NCI-H1105 treated with DMSO at 0.1 percent for 48 hours (cell line): ENCODE results near the gene IGSF9B.

Source experiments
- DNase-seq: peaks from one replicate; lab custom pipeline; 2025; lab: John Stamatoyannopoulos, UW

The IGSF9B gene

DNA sequence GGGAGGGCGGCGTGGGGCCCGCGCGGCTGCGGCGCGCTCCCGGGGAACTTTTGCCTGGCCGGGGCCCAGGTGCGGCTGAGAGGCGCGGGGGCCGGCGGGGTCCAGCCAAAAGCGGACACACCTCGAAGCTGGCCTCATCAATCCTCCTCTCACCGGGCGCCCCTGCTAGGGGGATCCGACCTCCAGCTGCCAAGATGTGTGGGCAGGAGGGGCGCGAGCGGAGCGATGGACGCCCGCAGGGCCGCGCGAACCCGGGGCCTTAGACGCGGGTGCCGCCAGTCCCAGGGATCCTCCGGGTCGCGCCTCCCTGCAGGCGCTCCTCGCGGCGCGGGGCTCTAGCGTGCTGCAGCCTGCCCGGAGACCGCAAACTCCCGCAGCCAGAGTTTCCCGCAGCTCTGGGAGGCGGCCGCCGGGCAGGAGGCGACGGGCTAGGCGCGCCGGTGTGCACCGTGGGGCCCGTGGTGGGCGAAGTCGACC is 785 bp downstream of the IGSF9B start:
- DNase-seq = peak; percentile 28

- peak; percentile 72 for DNase-seq
Observed at GRCh38 chr11:133955081-133955891, 1.5 kb downstream of the IGSF9B start.

- DNase-seq = no peak
Observed at GRCh38 chr11:133953999-133954398, 2.8 kb downstream of the IGSF9B start.

GRCh38 chr11:133953547-133953946 is 3.2 kb downstream of the IGSF9B start:
- DNase-seq = no peak

DNA sequence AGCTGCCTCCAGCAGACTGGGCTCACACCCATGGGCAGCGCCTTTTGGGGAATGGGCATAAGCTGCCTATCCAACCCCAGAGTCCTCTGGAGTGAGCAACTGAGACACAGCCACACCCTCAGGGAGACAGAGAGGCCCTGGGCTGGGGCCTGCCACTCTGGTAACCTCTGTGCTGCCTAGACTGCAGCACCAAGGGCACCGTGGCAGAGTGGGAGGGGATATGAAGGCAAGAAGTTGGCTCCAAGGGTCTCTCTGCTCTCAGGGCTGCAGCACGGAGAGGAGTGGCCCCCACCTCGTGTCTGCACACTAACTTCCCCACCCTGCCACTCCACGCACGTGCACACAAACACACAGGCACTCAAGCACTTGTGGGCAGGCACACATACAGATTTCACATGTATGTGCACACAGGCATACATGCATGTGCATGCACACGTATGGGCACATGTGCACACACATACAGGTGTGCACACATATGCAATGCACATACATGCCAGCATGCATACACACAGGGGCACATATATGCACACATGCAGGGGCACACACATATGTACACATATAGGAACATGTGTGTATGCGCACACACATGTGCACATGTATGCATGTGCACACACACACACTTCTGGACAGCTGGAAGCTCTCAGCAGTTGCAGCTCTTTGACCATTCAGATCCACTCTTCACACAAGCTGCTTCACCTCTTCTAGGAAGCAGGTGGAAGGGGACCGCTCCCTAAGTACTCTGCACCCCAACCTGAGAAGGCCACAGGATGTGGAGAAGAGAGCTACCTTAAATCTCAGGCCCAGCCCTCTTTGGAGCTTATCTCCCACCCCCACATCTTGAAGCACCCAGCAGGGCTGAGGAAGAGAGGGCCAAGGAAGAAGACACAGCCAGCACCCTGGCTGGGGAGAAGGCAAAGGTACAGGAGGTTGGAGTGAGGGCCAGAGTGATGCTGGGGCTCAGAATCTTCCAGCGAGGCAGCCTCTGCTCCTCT is 4.3 kb downstream of the IGSF9B start:
- DNase-seq = no peak

- DNase-seq = peak; percentile 12
Observed at GRCh38 chr11:133951327-133952198, 5.2 kb downstream of the IGSF9B start.

- no peak for DNase-seq
Observed at GRCh38 chr11:133950874-133951326, 5.9 kb downstream of the IGSF9B start.

- DNase-seq = no peak
Observed at GRCh38 chr11:133950421-133950820, 6.3 kb downstream of the IGSF9B start.

GRCh38 chr11:133949129-133949528 is 7.6 kb downstream of the IGSF9B start:
- no peak for DNase-seq

DNA sequence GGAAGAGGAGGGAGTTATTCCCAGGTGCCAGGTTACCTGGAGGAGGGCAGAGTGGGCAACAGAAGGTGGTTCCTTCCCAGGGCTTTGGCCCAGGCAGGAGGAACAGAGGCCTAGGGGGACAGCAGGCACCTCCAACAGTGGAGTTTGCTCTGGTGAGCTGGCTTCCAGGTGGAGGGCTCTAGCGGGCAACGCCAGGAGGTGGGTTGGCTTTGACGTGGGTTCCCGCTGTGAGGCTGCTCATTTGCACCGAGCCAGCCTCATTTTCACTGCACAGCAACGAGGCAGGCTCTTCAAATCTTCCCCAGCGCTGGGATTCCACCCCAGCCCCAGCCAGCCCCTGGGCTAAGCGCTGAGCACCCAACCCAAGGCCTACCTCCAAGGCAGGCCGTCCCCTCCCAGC is 8.1 kb downstream of the IGSF9B start:
- DNase-seq = no peak

- no peak for DNase-seq
Observed at GRCh38 chr11:133947321-133947756, 9.4 kb downstream of the IGSF9B start.

DNA sequence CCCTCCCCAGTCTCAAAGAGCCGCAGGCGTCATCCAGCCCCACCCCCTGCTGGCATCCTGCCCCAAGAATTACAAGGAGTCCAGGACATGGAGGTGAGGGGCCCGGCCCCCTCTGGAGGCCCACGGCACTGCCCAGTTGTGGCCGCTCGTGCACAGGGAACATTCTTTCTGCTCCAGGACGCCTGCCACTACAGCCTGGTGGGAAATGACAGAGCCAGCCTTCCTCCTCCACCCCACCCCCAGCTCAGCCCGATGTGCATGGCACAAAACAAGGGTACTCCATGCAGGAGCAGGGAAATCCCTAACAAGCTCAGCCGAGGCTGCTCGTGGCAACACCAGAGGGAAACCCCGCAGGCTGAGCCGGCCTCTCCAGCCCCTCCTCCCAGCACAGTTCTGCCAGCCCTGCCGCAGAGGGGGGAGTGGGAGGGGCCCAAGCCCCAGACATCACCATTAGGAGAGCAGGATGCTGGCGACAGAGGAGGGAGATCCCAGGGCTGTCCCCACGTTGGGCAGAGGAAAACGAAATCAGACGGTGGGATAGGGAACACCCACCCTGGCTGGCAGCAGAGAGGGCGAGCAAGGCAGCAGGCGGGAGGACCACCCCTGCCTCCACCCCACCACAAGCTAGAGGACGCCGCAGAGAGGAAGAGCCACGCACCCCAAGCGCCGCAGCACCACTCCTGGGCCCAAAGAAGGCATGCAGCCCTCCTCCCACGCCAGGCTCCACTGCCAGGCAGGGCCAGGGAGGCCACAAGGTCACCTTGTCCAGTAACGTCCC is 10.0 kb downstream of the IGSF9B start:
- no peak for DNase-seq

GRCh38 chr11:133946051-133946450 is 10.7 kb downstream of the IGSF9B start:
- no peak for DNase-seq

DNA sequence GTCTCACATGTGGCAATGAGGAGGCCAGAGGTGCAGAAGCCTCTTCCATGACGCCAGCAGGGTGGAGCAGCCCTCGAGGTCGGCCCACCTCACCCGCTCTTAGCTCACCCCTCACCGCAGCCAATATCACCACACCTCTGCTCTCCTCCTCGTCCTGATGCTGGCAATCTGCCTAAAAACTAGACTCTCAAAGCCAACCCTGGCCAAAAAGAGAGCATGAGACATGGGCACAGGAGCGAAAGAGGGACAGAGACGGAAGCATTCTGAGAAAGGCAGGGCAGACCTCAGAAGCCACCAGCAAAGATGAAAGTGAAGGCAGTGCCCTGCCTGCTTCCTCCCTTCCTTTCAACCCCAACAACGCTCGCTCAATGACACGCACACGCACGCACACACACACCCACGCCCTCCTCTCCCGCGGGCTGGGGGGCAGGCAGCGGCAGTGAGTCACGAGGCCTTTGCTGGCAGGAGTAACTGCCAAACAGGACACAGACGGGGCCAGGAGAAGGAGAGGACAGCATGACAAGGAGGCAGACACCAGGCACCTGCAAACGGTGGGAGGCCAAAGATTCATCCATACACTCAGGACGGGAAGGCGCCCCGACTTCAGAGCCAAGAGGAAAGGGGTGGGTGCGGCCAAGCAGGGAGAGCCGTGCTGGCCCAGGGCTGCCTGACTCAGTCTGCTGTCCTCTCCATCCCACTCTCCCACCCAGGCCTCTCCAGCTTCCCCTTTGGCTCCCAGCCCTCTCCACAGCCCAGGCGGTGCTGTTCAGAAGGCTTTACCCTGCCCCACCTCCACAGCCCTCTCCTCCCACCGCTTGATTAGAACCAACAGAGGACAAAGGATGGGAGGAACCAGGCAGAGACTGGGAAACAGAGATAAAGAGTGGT is 11.4 kb downstream of the IGSF9B start:
- no peak for DNase-seq

DNA sequence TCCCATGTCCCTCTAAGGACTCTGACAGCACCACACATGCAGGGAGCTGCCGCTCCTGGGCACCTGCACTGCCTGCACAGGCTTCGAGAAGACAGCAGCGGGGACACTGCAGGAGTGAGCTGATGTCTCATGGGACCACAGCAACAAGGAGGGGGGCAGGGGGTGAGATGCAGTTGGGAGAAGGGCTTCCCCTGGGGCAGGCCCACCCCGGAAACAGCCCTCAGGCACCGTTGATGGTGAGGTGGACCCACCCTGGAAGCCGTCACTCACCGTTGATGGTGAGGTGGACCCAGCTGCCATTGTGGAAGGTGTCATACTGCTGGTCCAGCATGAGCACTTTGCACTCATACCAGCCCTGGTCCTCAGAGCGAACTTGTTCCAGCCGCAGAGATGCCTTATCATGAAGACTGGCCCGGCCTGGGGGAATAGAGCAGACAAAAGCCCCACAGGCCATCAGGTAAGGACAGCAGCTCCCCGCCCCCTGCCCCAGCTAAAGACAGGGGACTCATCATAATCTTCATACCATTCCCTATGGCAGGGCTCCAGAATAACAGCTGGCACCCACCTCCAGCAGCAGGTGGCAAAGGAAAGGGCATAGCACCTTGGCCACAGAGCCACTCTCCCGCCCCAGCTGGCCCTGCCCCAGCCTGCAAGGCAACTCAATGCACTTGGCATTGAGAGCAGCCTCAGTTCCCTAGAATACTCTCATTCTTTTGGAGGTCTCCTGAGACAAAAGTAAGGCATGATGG is 12.6 kb downstream of the IGSF9B start:
- DNase-seq = peak; percentile 52

DNA sequence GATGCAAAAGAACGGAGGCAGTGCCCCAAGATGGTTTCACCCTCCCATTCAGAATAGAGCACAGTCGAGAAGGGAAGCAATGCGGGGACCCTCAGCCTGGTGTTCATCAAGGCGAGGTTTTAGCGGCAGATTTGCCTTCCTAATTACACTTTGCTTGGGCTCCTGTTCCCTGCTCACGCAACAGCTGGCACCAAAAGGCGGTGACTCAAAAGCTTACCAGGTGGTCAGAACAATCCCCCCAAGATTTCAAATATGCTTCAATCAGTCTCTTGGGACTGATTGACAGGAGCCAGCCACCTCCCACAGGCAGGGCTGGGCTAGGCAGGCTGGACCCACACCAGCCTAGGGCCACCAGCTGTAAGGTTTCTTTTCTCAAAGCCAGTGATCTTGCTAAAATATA is 14.2 kb downstream of the IGSF9B start:
- no peak for DNase-seq

GRCh38 chr11:133941546-133941945 is 15.2 kb downstream of the IGSF9B start:
- no peak for DNase-seq

DNA sequence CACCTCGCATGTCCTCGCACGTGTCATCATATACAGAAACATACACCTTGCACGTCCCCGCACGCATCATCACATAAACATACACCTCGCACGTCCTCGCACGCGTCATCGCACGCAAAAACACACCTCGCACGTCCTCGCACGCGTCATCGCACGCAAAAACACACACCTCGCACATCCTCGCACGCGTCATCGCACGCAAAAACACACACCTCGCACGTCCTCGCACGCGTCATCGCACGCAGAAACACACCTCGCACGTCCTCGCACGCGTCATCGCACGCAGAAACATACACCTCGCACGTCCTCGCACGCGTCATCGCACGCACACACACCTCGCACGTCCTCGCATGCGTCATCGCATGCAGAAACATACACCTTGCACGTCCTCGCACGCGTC is 16.7 kb downstream of the IGSF9B start:
- no peak for DNase-seq

GRCh38 chr11:133939558-133939957 is 17.2 kb downstream of the IGSF9B start:
- no peak for DNase-seq
